Muscle layer of duodenum (tissue), 2 donors: Measurements from ENCODE around the gene POLR3C.

Source experiments
- H3K27ac ChIP-seq: one replicate; pipeline ENCODE4 v1.7.0; 2013; ENCODE audit warnings: mild to moderate bottlenecking, low read length
- H3K27me3 ChIP-seq: one replicate; pipeline ENCODE4 v1.7.0; 2013; ENCODE audit warnings: low read depth, mild to moderate bottlenecking, control low read depth, low read length
- H3K36me3 ChIP-seq, 2 donors: one replicate each; pipeline ENCODE4 v1.7.0; 2013; ENCODE audit warnings: low read length in 2 of 2, control low read depth in 1 of 2, mild to moderate bottlenecking in 1 of 2; ENCODE audit not compliant: insufficient read depth in 2 of 2, control insufficient read depth in 1 of 2
- H3K4me1 ChIP-seq, 2 donors: one replicate each; pipeline ENCODE4 v1.7.0; 2013; ENCODE audit warnings: low read length in 2 of 2, mild to moderate bottlenecking in 2 of 2, control low read depth in 1 of 2, moderate library complexity in 1 of 2; ENCODE audit not compliant: insufficient read depth in 2 of 2, control insufficient read depth in 1 of 2
- H3K4me3 ChIP-seq, 2 donors: one replicate each; pipeline ENCODE4 v1.7.0; 2013; ENCODE audit warnings: low read length in 2 of 2, low read depth in 1 of 2, mild to moderate bottlenecking in 1 of 2
- H3K9me3 ChIP-seq, 2 donors: one replicate each; pipeline ENCODE4 v1.7.0; 2013; ENCODE audit warnings: low read length in 2 of 2, control low read depth in 1 of 2, mild to moderate bottlenecking in 1 of 2; ENCODE audit not compliant: control insufficient read depth in 1 of 2
- donor health status: healthy.

The POLR3C gene

DNA sequence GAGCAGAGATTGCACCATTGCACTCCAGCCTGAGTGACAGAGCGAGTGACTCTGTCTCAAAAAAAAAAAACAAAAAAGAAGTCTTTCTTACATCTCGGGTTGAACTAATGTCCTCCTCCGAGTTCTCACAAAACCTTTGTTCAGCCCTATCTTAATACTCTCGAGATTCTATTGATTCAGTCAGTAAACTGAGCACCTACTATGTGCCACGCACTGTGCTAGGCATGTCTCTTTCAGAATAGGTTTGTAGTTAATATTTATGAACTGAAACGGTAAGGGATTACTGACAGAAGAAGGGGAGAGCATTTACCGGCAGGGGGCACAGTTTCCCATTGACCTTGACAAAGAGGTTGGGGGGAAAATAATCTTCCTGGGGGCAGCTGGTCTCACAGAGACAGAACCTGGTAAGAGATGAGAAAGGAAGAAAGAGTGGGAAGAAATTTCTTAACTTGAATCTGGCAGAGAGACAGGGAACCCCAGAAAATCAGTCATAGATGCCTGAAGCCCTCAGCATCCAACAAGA, 31.5 kb downstream of the POLR3C start:
- peaks cover 32 to 56% of the 10 kb centered on the region in 2 donors for H3K36me3 ChIP-seq
- H3K4me3 ChIP-seq: no peak overlapping the region
- H3K27ac ChIP-seq: no peak overlapping the region
- H3K27me3 ChIP-seq: no peaks in the 10 kb centered on the region
- no peaks in the 10 kb centered on the region for H3K9me3 ChIP-seq
- H3K4me1 ChIP-seq: peaks cover 14 to 22% of the 10 kb centered on the region in 2 donors

- peaks cover 14 to 22% of the 10 kb centered on the region in 2 donors for H3K4me1 ChIP-seq
- H3K36me3 ChIP-seq: peaks cover 24 to 41% of the 10 kb centered on the region in 2 donors
- H3K4me3 ChIP-seq: no peak overlapping the region
- no peak overlapping the region for H3K27ac ChIP-seq
- H3K9me3 ChIP-seq: no peaks in the 10 kb centered on the region
- H3K27me3 ChIP-seq: no peaks in the 10 kb centered on the region
These were observed 33.2 kb downstream of the POLR3C start for GRCh38 chr1:145857170-145857569.

GRCh38 chr1:145858238-145858900, 34.4 kb downstream of the POLR3C start:
- Histone ChIP-seq H3K9me3 (no peaks in the 10 kb centered on the region), H3K27ac (no peak overlapping the region), H3K4me1 (peaks cover 14 to 22% of the 10 kb centered on the region in 2 donors), H3K36me3 (peaks cover 24 to 36% of the 10 kb centered on the region in 2 donors), H3K27me3 (no peaks in the 10 kb centered on the region), H3K4me3 (peak overlapping the region; percentile 88 to 98)

- H3K36me3 ChIP-seq: peaks cover 18 to 30% of the 10 kb centered on the region in 2 donors
- H3K9me3 ChIP-seq: no peaks in the 10 kb centered on the region
- H3K27me3 ChIP-seq: no peaks in the 10 kb centered on the region
- peak within 1 kb of the TSS; percentile 76 for H3K27ac ChIP-seq
- peak within 1 kb of the TSS; percentile 88 to 98 for H3K4me3 ChIP-seq
- H3K4me1 ChIP-seq: peaks cover 14 to 22% of the 10 kb centered on the region in 2 donors
These were observed 35.0 kb downstream of the POLR3C start, which contains the start of gene PIAS3 for GRCh38 chr1:145858901-145859490. Gene PIAS3 (minus strand): TSS chr1:145859081. CDS start chr1:145858990, 91 bp downstream.

DNA sequence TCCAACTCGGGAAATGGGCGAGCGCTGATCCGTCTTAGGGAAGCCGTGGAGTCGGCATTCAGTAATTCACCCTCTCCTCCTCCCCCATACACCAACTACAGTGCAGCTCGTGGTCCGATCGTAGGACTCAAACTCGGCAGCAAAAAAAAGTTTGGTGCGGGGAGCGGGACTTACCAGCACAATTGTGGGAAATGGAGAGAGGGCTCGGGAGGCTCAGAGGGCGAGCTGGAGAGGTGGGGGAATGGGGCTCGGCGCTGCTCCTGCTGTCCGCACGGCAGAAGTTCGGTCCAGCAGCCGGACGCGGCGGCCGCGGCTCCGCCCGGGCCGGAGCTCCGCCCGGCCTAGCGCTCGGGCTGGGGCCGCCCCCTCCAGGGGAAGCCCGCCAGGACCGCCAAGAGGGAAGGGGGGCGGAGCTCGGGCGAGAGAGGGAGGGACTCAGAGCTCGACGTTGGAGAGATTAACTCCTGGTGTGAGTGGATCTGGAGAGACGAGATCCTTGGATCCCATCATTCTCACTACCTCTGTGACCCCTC, 35.6 kb downstream of the POLR3C start:
- Histone ChIP-seq H3K4me1 (peaks cover 14 to 22% of the 10 kb centered on the region in 2 donors), H3K36me3 (peaks cover 12 to 25% of the 10 kb centered on the region in 2 donors), H3K27ac (peak overlapping the region; percentile 76), H3K9me3 (no peaks in the 10 kb centered on the region), H3K27me3 (no peaks in the 10 kb centered on the region), H3K4me3 (peak overlapping the region; percentile 88 to 98)

DNA sequence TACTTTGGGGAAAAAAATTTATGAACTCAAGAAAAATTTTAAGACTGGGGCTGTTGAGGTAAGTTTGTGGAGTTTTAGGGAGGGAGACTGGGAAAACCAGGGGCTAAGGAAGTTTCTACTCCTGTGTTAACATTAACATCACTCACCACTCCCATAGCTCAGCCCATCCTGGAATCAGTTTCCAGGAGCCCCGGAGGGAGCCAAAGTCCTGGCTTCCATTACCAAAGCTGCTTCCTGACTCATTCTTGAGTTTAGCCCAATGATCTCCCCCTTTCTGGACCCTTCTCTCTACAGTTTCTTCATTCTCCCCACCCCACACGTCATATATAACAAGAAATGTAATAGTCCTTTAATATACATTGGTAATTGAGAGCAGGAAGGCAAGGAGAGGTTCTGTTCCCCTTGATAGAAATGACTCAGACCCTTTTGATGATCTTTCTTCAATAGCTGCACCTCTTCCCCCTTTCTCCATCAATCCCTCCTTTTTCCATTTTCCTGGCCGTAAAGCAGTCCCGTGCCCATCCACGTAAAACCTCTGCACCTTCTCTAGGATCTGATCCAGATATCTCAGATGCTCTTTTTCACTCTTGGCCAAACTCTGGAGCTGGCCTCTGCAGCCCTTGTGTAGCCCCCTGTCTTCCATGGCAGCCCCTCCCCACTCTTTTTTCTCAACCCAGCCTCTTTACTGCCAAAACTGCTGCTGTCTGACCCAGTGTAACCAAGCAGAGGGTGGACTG, 39.5 kb downstream of the POLR3C start:
- Histone ChIP-seq H3K4me3 (no peak overlapping the region), H3K9me3 (no peaks in the 10 kb centered on the region), H3K36me3 (no peaks in the 10 kb centered on the region), H3K27me3 (no peaks in the 10 kb centered on the region), H3K4me1 (peaks cover 3 to 6% of the 10 kb centered on the region in 2 donors), H3K27ac (no peak overlapping the region)

- no peaks in the 10 kb centered on the region for H3K27me3 ChIP-seq
- no peak overlapping the region for H3K4me3 ChIP-seq
- H3K36me3 ChIP-seq: no peaks in the 10 kb centered on the region
- H3K4me1 ChIP-seq: peaks cover 0 to 14% of the 10 kb centered on the region in 2 donors
- H3K27ac ChIP-seq: no peak overlapping the region
- no peaks in the 10 kb centered on the region for H3K9me3 ChIP-seq
These were observed 44.2 kb downstream of the POLR3C start for GRCh38 chr1:145868232-145868631.

DNA sequence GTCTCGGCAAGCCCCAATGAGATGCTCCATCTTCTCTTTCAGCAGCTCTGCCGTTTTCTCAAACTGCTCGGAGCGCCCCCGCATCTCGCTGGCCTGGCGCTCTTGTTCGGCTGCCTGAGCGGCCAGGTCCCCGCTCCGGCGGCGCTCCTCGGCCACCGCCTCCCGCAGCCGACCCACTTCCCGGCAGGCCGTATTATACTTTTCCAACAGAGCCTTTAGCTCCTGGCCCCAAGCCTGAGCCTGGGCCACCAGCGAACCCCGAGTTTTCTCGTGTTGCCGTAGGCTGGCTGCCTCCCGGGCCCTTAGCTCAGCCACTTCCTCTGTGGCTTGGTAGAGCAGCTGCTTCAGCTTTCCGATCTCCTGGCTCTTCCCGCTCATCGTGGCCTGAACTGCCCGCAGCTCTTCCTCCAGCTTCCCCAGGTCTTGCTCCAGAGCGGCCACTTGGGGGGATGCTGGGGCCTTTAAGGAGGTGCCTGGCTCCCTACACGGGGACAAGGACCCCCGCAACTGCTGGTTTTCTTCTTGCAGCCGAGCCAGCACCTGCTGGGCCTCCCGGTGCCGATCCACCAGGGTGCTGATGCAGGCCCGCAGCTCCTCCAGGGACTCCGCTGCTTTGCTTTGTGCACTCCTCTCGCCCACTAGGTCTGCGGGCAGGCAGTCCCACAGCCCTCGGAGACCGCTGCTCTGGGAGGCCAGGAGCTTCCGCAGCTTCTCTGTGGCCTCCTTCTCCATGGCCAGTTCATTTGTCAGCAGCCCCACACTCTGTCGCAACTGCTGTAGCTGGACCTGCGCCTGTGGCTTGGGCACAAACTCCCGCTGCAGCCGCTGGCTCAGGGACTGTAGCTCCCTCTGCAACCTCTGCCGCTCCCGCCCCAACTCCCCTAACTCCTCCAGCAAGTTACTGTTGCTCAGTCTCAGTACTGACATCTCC, 48.3 kb downstream of the POLR3C start:
- Histone ChIP-seq H3K27ac (peak overlapping the region; percentile 63), H3K27me3 (no peaks in the 10 kb centered on the region), H3K4me1 (peaks cover 0 to 14% of the 10 kb centered on the region in 2 donors), H3K4me3 (peak overlapping the region; percentile 68 to 70), H3K9me3 (no peaks in the 10 kb centered on the region), H3K36me3 (no peaks in the 10 kb centered on the region)

DNA sequence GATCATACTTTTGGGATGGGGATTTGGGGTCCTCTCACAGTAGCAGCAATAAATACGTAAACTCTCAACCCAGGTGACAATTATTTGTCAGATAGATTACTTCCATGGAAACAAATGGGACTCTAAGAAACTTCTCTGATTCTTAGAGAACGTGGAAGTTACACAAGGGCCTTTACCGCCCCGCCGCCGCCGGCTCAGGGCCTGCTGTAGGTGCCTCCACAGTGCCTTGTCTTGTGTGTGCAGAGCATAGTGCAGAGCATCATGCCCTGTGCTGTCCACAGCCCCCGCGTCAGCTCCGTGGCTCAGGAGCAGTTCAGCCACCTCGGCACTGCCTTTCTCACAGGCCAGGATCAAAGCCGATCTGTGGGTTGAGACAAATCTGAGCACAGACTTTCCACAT, 50.6 kb downstream of the POLR3C start:
- peaks cover 0 to 14% of the 10 kb centered on the region in 2 donors for H3K4me1 ChIP-seq
- H3K27me3 ChIP-seq: no peaks in the 10 kb centered on the region

GRCh38 chr1:145877923-145878486, 54.0 kb downstream of the POLR3C start:
- Histone ChIP-seq H3K4me3 (no peak overlapping the region), H3K9me3 (no peaks in the 10 kb centered on the region), H3K4me1 (peaks cover 0 to 2% of the 10 kb centered on the region in 2 donors), H3K27me3 (no peaks in the 10 kb centered on the region), H3K27ac (no peak overlapping the region), H3K36me3 (no peaks in the 10 kb centered on the region)

More for the DNA sequence above, 50.6 kb downstream of the POLR3C start:
- Histone ChIP-seq H3K4me3 (no peak overlapping the region), H3K9me3 (no peaks in the 10 kb centered on the region), H3K27ac (no peak overlapping the region), H3K36me3 (no peaks in the 10 kb centered on the region)
